GM19463 (cell line): ENCODE results near the gene ADAMTS8.

ENCODE experiments used
- ATAC-seq: cut with Tn5 transposase; IDR thresholded peaks from one replicate; pipeline ENCODE4 v1.9.1; 2021; ENCODE audit warnings: mild to moderate bottlenecking, moderate library complexity; ENCODE audit not compliant: unreplicated experiment

ADAMTS8 gene, protein sequence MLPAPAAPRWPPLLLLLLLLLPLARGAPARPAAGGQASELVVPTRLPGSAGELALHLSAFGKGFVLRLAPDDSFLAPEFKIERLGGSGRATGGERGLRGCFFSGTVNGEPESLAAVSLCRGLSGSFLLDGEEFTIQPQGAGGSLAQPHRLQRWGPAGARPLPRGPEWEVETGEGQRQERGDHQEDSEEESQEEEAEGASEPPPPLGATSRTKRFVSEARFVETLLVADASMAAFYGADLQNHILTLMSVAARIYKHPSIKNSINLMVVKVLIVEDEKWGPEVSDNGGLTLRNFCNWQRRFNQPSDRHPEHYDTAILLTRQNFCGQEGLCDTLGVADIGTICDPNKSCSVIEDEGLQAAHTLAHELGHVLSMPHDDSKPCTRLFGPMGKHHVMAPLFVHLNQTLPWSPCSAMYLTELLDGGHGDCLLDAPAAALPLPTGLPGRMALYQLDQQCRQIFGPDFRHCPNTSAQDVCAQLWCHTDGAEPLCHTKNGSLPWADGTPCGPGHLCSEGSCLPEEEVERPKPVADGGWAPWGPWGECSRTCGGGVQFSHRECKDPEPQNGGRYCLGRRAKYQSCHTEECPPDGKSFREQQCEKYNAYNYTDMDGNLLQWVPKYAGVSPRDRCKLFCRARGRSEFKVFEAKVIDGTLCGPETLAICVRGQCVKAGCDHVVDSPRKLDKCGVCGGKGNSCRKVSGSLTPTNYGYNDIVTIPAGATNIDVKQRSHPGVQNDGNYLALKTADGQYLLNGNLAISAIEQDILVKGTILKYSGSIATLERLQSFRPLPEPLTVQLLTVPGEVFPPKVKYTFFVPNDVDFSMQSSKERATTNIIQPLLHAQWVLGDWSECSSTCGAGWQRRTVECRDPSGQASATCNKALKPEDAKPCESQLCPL

GRCh38 chr11:130428316-130429119 is at the start of gene ADAMTS8:
Gene ADAMTS8 (minus strand): TSS chr11:130428609. CDS start chr11:130428286, 323 bp downstream.
- no peak for ATAC-seq

DNA sequence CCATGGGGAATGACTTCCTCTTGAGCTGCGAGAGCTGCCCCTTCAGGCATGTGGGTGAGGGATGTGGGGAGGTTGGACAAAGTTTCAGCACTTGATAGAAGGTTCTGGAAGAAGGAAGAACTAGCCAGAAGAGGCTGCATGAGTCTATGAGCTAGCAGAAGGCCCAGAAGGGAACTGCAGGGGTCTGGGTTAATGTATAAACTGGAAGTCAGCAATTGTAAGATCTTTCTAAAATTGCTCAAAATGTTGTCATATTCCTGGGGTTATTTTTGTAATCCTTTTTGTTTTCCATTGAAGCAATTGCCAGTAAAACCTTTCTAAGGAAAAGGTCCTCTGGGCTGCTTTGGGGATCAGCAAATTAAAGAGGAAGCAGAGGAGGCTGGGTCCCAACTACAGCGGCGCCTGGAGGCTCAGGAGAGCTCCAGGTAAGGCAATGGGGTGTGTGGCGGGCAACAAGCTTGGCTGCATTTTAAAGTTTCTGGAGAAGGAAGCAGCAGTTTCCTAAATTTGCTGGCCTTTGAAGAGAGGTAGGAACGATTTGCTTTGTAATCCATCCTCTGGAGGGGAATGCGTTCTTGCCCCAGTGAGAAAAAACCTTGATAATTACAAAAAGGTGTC is 49.3 kb upstream of the ADAMTS8 start:
- no peak for ATAC-seq

DNA sequence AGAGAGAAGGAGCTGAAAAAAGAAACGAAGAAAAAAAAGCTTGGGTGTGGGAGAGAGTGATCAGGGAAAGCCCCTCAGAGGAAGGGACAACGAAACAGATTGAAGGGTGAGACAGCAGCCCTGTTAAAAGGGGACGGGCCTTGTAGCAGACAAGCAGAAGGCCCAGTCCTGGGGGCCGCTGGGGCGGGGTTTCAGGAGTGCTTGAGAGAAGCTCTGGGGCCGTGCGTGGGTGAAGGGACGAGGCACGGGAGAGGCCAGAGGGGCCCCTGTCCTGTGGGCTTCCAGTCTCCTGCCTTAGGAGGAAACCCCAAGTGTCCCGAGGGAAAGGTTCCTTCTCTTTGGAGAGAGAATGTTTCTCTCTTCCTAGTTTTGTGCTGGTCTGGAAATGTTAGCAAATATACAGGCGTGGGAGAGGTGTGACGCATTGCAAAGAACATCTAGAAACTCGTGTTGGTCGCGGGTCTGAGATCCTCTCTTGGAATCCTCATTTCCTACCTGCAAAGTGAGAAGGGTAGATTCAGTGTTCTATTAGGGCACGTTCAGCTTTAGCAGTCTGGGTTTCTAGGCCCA is 48.6 kb upstream of the ADAMTS8 start:
- no peak for ATAC-seq

- ATAC-seq, result no peak
Observed at GRCh38 chr11:130476200-130476921, 48.0 kb upstream of the ADAMTS8 start.

GRCh38 chr11:130475426-130476053 is 47.1 kb upstream of the ADAMTS8 start:
- no peak for ATAC-seq

GRCh38 chr11:130474637-130475400 is 46.4 kb upstream of the ADAMTS8 start:
- ATAC-seq, result no peak

DNA sequence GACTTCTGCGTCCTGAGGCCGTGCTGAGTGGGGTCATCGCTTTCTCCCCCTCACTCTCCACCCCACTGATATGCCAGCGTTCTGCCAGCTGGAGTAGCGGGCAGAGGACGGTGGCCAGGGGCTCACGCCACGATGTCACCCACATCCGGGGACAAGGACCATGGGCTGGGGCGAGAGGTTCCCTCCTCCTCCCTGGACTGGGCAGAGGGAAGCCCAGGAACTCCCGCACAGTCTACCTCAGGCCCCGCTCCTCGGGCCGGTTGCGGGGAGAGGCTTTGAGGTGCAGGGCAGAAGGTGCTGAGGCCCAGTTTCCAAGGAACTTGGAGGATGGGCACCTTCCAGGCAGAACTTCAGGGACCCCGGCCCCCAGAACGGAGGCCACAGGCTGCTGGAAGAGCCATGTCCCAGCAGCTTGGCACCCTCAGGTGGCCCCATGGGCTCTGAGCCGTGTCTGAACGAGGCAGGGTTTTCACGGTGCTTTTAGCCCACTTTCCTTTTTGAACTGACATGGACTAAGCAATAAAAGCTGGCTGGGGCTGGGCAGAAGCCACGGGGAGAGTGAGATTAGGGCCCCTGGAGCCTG is 45.5 kb upstream of the ADAMTS8 start:
- no peak for ATAC-seq

DNA sequence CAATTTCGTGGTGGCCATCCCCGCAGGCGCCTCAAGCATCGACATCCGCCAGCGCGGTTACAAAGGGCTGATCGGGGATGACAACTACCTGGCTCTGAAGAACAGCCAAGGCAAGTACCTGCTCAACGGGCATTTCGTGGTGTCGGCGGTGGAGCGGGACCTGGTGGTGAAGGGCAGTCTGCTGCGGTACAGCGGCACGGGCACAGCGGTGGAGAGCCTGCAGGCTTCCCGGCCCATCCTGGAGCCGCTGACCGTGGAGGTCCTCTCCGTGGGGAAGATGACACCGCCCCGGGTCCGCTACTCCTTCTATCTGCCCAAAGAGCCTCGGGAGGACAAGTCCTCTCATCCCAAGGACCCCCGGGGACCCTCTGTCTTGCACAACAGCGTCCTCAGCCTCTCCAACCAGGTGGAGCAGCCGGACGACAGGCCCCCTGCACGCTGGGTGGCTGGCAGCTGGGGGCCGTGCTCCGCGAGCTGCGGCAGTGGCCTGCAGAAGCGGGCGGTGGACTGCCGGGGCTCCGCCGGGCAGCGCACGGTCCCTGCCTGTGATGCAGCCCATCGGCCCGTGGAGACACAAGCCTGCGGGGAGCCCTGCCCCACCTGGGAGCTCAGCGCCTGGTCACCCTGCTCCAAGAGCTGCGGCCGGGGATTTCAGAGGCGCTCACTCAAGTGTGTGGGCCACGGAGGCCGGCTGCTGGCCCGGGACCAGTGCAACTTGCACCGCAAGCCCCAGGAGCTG is 44.8 kb upstream of the ADAMTS8 start:
- no peak for ATAC-seq

GRCh38 chr11:130472434-130472961 is 44.1 kb upstream of the ADAMTS8 start:
- ATAC-seq, result no peak

DNA sequence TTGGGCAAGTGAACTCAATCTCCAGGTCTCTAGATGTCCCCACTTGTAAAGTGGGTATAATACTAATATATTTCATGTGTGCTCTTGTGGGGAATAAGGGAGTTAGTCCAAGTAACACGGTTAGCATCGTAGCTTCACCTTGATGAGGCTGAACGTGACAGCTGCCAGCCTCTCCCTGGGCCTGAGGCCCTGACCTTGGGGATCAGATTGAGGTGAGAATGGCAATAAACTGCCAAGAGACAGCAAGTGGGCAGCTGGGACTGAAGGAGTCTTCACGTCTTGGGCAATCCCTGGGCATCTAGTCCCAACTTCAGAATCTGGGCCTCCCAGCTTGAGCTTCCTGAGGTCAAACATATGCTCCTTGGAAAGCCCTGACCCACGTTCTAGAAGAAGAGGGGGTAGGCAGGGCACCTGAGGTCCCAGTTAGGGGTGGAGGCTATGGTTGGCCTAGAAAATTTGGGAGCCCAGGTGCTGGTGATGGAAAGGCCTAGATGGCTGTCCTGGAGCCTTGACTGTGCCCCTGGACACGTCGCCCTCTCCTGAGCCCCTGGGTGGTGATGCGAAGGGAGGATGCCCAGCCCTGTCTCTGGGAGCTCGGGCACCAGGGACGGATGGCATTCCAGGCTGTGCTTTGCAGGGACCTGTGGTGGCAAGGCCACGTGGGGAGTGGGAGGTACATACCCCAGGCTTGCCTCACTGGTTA is 43.5 kb upstream of the ADAMTS8 start:
- ATAC-seq, result no peak

DNA sequence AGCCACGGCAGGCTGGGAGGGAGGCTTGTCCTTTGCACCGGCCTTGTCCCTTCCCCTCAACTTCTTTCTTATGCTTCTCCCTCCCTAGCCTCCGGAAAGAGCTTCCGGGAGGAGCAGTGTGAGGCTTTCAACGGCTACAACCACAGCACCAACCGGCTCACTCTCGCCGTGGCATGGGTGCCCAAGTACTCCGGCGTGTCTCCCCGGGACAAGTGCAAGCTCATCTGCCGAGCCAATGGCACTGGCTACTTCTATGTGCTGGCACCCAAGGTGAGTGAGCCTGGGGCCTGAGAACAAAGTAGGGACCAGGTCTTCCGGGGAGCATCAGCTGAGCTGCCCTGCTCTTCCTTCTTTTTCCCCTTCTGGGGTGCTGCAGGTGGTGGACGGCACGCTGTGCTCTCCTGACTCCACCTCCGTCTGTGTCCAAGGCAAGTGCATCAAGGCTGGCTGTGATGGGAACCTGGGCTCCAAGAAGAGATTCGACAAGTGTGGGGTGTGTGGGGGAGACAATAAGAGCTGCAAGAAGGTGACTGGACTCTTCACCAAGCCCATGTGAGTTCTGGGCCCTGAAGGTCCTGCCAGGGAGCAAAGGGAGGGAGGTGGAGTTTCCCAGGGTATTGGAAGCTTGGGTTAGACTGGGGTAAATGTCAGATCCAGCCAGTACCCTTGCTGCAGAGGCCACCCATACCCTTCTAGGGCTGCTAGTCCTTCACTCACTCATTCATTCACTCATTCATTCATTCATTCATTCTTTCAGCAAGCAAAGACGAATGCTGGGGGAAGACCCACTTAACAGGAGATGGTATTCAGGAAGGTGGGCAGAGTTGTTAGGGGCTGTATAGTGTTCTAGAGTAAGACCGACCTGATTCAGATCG is 42.7 kb upstream of the ADAMTS8 start:
- ATAC-seq, result no peak

- no peak for ATAC-seq
Observed at GRCh38 chr11:130469181-130469580, 40.8 kb upstream of the ADAMTS8 start.

DNA sequence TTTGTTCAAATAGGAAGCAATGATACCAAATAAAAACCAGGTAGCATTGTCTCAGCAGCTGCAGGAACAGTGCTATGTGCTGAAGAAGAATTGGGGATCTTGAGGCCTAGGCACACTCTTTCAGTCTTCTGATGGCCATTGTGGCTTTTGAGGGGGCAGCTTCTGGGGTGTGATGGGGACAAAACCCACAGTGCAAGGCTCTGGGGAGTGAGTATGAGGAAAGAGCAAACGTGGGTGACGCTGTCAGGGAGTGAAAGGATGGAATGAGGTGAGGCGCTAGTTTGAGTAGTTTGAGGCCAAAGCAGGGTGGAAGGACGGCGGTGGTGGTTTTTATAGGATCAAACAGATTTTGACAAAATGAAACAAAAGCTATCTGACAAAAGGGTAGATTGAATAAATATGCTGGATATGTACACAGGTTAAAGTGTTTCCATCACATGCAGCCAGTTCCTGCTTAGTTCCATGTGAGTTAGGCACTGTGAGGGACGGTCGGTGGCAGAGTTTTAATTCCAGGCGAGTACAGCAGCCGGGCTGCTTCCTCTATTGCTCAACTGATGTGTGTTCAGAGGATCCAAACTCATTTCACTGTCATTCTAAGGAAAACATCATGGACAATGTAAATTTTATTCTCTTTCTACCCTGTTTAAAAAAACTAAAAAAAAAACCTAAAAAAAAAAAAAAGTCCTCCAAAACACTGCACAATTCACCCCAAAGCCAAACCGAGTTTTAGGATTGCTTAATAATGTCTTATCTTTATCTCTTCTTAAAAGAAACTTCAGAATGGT is 38.9 kb upstream of the ADAMTS8 start:
- no peak for ATAC-seq

DNA sequence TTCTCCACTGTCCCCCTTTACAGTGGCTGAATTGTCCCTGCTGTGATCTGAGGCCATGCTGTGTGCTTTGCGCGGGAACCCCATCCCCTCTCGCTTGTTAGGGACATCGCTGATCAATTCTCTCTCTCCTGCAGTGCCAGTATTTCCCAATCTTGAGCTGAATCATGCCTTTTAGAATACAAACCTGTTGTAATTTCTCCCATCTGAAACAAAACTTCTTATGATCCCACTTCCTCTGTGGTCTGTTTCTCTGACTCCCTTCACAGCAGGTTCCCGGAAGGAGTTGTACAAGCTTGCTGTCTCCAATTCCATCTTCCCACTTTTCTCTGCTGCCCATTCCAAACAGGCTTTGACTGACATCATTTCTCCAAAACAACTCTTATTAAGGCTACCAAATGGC is 36.9 kb upstream of the ADAMTS8 start:
- ATAC-seq, result no peak

DNA sequence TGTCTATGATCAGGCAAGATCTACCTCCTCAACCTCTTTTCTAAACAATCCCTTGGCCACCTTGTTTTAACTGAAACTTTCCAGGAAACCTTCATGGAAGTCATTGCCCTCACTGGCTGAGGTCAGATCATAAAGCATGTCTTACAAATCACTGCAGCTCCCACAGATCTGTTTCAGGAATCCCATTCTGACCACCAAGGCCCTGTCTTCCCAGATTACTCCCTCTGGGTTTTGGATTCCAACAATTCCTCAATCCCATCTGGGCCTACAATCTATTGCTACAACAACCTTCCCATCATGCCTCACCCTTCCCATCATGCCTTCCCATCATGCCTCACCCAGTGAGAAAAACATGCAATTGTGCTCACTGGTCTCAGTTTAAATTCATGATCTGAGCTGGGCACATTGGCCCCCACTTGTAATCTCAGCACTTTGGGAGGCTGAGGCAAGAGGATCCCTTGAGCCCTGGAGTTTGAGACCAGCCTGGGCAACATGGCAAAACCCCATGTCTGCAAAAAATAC is 35.9 kb upstream of the ADAMTS8 start:
- no peak for ATAC-seq
